A549 (cell line): ENCODE results near the gene TPRN. TPM values are rescaled to one million over a fixed set of nuclear protein-coding genes. Genes with fewer than 3 reads are reported as not detected.
A peak's percentile ranks its signal among the peaks of the same experiment; 100 is the strongest.

ENCODE experiments used
- ATAC-seq, 2 experiments: fragments of 200-7000 bp in 1 of 2; fragments of >200 bp in 1 of 2; cut with Nextera tagmentation in 1 of 2; cut with Tn5 transposase in 1 of 2; 3 replicates each; pipeline versions ENCODE4 v1.8.0 to v1.9.1; 2018 to 2020; ENCODE audit warnings: mild to moderate bottlenecking in 1 of 2, moderate library complexity in 1 of 2
- CTCF ChIA-PET: fragments of 300-600 bp; sonication (Branson Sonifier 250); formaldehyde crosslinking; extraction: SDS; loops from one replicate; lab custom pipeline; 2021; ENCODE audit warnings: antibody characterized with exemption, inconsistent platforms; lab: Yijun Ruan, JAX
- POLR2A ChIA-PET: fragments of 350-600 bp; formaldehyde crosslinking; extraction: SDS; loops from one replicate; lab custom pipeline; 2021; ENCODE audit warnings: antibody characterized with exemption, inconsistent platforms; lab: Yijun Ruan, JAX
- DNase-seq, 2 experiments: peaks; one replicate each; pipeline versions ENCODE4 v3.0.0 to v3.0.0-alpha.2; 2011 to 2016; ENCODE audit warnings: low read depth in 1 of 2, low spot score in 1 of 2
- FAIRE-seq: peaks from 2 replicates; lab custom pipeline; 2011; peaks lifted over from hg19 to GRCh38; lab: Jason Lieb, UNC
- H3K27ac ChIP-seq, 2 experiments: fragments of >200 bp; sonication (Bioruptor Twin); formaldehyde crosslinking; 3 replicates each; pipeline ENCODE4 v1.5.1; 2016 to 2017
- H3K4me1 ChIP-seq: fragments of >200 bp; sonication (Bioruptor Twin); formaldehyde crosslinking; 3 replicates; pipeline ENCODE4 v1.6.1; 2016
- H3K4me2 ChIP-seq: fragments of >200 bp; sonication (Bioruptor Twin); formaldehyde crosslinking; 3 replicates; pipeline ENCODE4 v1.6.1; 2016
- H3K4me3 ChIP-seq: fragments of >200 bp; sonication (Bioruptor Twin); formaldehyde crosslinking; 3 replicates; pipeline ENCODE4 v1.5.1; 2016
- H3K9me3 ChIP-seq: fragments of >200 bp; sonication (Bioruptor Twin); formaldehyde crosslinking; 3 replicates; pipeline ENCODE4 v1.6.1; 2016
- CBX2 ChIP-seq: fragments of 200-600 bp; sonication (generic); IDR thresholded peaks from 2 replicates; pipeline ENCODE4 v1.6.1; 2016; ENCODE audit warnings: low read depth, mild to moderate bottlenecking, borderline replicate concordance
- CBX8 ChIP-seq: fragments of 200-600 bp; sonication (generic); IDR thresholded peaks from 2 replicates; pipeline ENCODE4 v1.6.1; 2016
- CEBPB ChIP-seq, 2 experiments: fragments of >200 bp in 1 of 2; sonication (Bioruptor Twin) in 1 of 2; formaldehyde crosslinking in 1 of 2; IDR thresholded peaks; 2 replicates each; pipeline ENCODE4 v1.6.1; 2012 to 2016
- CHD2 ChIP-seq: fragments of 150-350 bp; IDR thresholded peaks from 2 replicates; pipeline ENCODE4 v1.6.1; 2014; ENCODE audit warnings: low read length; ENCODE audit not compliant: partially characterized antibody
- EHF ChIP-seq: fragments of 250-450 bp; sonication (Bioruptor Pico); IDR thresholded peaks from 2 replicates; pipeline ENCODE4 v1.5.0; 2020; ENCODE audit warnings: mild to moderate bottlenecking
- EHMT2 ChIP-seq: fragments of 200-600 bp; sonication (generic); IDR thresholded peaks from 2 replicates; pipeline ENCODE4 v1.6.1; 2016; ENCODE audit warnings: antibody characterized with exemption, low read depth, mild to moderate bottlenecking, moderate library complexity
- ESRRA ChIP-seq: fragments of 150-350 bp; IDR thresholded peaks from 2 replicates; pipeline ENCODE4 v1.6.1; 2014; ENCODE audit warnings: mild to moderate bottlenecking, low read length, borderline replicate concordance
- FOXS1 ChIP-seq: fragments of 250-450 bp; sonication (Bioruptor Pico); IDR thresholded peaks from 2 replicates; pipeline ENCODE4 v1.5.0; 2020; ENCODE audit warnings: mild to moderate bottlenecking, moderate library complexity
- HDAC2 ChIP-seq: fragments of 200-600 bp; sonication (generic); IDR thresholded peaks from 2 replicates; pipeline ENCODE4 v1.6.1; 2016
- HEYL ChIP-seq: fragments of 250-450 bp; sonication (Bioruptor Pico); IDR thresholded peaks from 2 replicates; pipeline ENCODE4 v1.8.0; 2021; ENCODE audit warnings: mild to moderate bottlenecking, moderate library complexity
- JUN ChIP-seq, 2 experiments: fragments of >200 bp; sonication (Bioruptor Twin); formaldehyde crosslinking; IDR thresholded peaks; 2 replicates in 1 of 2; 3 replicates in 1 of 2; pipeline ENCODE4 v1.6.1; 2016 to 2017
- KDM5A ChIP-seq: fragments of 200-600 bp; sonication (generic); IDR thresholded peaks from 2 replicates; pipeline ENCODE4 v1.6.1; 2016; ENCODE audit warnings: antibody characterized with exemption, mild to moderate bottlenecking
- MAFK ChIP-seq: fragments of 450-650 bp; IDR thresholded peaks from 2 replicates; pipeline ENCODE4 v1.6.1; 2014; ENCODE audit not compliant: partially characterized antibody
- MAZ ChIP-seq: fragments of 150-350 bp; IDR thresholded peaks from 2 replicates; pipeline ENCODE4 v1.6.1; 2014; ENCODE audit warnings: antibody characterized with exemption, low read depth, low read length, borderline replicate concordance
- NPAS2 ChIP-seq: fragments of 250-450 bp; sonication (Bioruptor Pico); IDR thresholded peaks from 2 replicates; pipeline ENCODE4 v1.8.0; 2022; ENCODE audit warnings: mild to moderate bottlenecking, moderate library complexity, borderline replicate concordance
- NR3C1 ChIP-seq: fragments of >200 bp; sonication (Bioruptor Twin); formaldehyde crosslinking; IDR thresholded peaks from 3 replicates; pipeline ENCODE4 v1.6.1; 2017
- POLR2A ChIP-seq: IDR thresholded peaks from 2 replicates; pipeline ENCODE4 v1.6.1; 2012; ENCODE audit warnings: mild to moderate bottlenecking, low read length
- POLR2AphosphoS2 ChIP-seq: conservative IDR thresholded peaks from 2 replicates; pipeline ENCODE4 v1.6.1; 2012; ENCODE audit warnings: low read length, improper control_type of control experiment, inconsistent platforms
- RAD21 ChIP-seq, 2 experiments: fragments of >200 bp in 1 of 2; sonication (Bioruptor Twin) in 1 of 2; formaldehyde crosslinking in 1 of 2; IDR thresholded peaks in 1 of 2; conservative IDR thresholded peaks in 1 of 2; 2 replicates in 1 of 2; 3 replicates in 1 of 2; pipeline ENCODE4 v1.6.1; 2012 to 2018; ENCODE audit warnings: inconsistent platforms in 1 of 2
- RFX5 ChIP-seq: fragments of 450-650 bp; IDR thresholded peaks from 2 replicates; pipeline ENCODE4 v1.7.1; 2014; ENCODE audit warnings: antibody characterized with exemption, mild to moderate bottlenecking, moderate library complexity
- RNF2 ChIP-seq: fragments of 200-600 bp; sonication (generic); IDR thresholded peaks from 2 replicates; pipeline ENCODE4 v1.6.1; 2016; ENCODE audit warnings: low read depth, mild to moderate bottlenecking, antibody characterized with exemption, moderate library complexity, borderline replicate concordance
- SMC3 ChIP-seq: fragments of >200 bp; sonication (Bioruptor Twin); formaldehyde crosslinking; IDR thresholded peaks from 3 replicates; pipeline ENCODE4 v1.6.1; 2018; ENCODE audit warnings: inconsistent platforms
- TP53 ChIP-seq: fragments of 250-450 bp; sonication (Bioruptor Pico); IDR thresholded peaks from 2 replicates; pipeline ENCODE4 v1.5.0; 2021; ENCODE audit warnings: mild to moderate bottlenecking, moderate library complexity
- ZFP36 ChIP-seq: fragments of 450-650 bp; IDR thresholded peaks from 2 replicates; pipeline ENCODE4 v1.6.1; 2014; ENCODE audit warnings: borderline replicate concordance; ENCODE audit not compliant: partially characterized antibody
- ZNF302 ChIP-seq: fragments of 250-450 bp; sonication (Bioruptor Pico); IDR thresholded peaks from 2 replicates; pipeline ENCODE4 v1.9.0; 2021; ENCODE audit warnings: inconsistent platforms, mild to moderate bottlenecking, moderate library complexity
- WGBS: methylation state at CpG from one replicate; pipeline ENCODE4 v1.1.6; 2017; ENCODE audit errors: missing lambda C conversion rate; 5-methylcytosine and 5-hydroxymethylcytosine counted together
- polyA plus RNA-seq, 4 experiments: library from polyadenylated mRNA; depleted of rRNA in 3 of 4; stranded (reverse); fragments of >200 nt; fragmentation: RNase III in 1 of 4; extraction: RNeasy Plus Mini Kit Qiagen cat#74134 plus additional on column Dnase treatment in 1 of 4; gene quantifications; 2 replicates in 3 of 4; 3 replicates in 1 of 4; pipeline ENCODE4 v1.2.3, GENCODE V29; 2011 to 2017
- TF ChIP-seq, protein P1 (sequence below): IDR thresholded peaks from 2 replicates; pipeline ENCODE4 v1.6.1; 2012; ENCODE audit warnings: low read depth, borderline replicate concordance
- TF ChIP-seq, protein P2 (sequence below): fragments of 250-450 bp; sonication (Bioruptor Pico); IDR thresholded peaks from 2 replicates; pipeline ENCODE4 v1.5.0; 2020; ENCODE audit warnings: low read depth, mild to moderate bottlenecking, moderate library complexity
- TF ChIP-seq, protein P3 (sequence below): fragments of 450-650 bp; IDR thresholded peaks from 2 replicates; pipeline ENCODE4 v1.6.1; 2014; ENCODE audit warnings: antibody characterized with exemption
- TF ChIP-seq, protein P4 (sequence below): fragments of >200 bp; sonication (Bioruptor Twin); formaldehyde crosslinking; IDR thresholded peaks from 3 replicates; pipeline ENCODE4 v1.6.1; 2016
- TF ChIP-seq, protein P5 (sequence below): fragments of 150-350 bp; IDR thresholded peaks from 2 replicates; pipeline ENCODE4 v1.6.1; 2014; ENCODE audit warnings: low read depth, mild to moderate bottlenecking, low read length

Gene TPRN
- polyA plus RNA-seq, 2 of the 4 experiments (the other 2 are of a cell fraction) = 2.1 to 6.5 TPM

DNA sequence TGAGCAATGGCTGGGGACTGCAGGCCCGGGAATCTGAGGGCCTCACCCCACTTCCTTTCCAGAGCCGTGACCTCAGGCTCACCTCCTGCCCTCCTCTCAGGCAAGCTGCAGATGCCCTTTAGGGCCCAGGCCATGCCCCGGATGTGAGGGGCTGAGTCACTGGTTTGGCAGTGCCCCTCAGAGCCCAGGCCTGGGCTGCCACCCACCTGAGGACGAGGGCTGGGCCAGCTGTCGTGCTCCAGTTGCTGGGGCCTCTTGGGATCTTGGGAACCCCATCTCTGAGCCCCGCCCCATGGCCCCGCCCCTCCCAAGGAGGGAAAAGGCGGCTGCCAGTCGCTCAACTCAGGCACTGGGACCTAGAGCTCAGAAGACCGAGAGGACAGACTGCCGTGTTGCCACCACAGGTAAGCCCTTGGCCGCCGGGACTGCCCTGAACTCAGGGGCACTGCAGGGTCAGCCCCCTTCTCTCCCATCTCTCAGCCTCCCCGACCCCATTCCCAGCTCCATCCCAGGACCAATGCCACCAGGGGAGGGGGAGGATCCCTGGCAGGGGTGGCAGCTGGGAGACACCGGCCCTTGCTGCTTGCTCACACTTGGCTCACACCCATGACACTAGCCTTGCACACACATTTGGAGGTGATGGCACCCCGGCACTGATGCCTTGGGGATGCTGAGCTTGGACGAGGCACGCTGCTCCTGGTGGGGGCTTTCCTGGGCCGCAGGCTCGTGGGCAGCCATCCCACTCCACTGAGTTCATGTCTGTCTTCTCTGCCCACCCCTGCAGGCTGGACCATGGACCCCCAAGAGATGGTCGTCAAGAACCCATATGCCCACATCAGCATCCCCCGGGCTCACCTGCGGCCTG is 24.5 kb upstream of the TPRN start, which contains the start of gene CYSRT1:
Gene CYSRT1 (plus strand): TSS at position 345 of the 865 bp plus-strand sequence. CDS start 448 bp downstream, at position 793.
- no peak for FAIRE-seq
- H3K4me2 ChIP-seq = peak within 1 kb of the TSS; percentile 98
- peak within 1 kb of the TSS; percentile 72 for H3K4me3 ChIP-seq
- POLR2A ChIA-PET = interaction anchor here (0.5 to 3.5 kb wide), 4 partner anchors 15 to 74 kb away, joined by 3 to 27 read pairs (median 24); partner anchors contain the start of genes ANAPC2, SSNA1, TPRN and TUBB4B
- TF ChIP-seq CHD2 (no peak), EHMT2 (no peak), CEBPB (IDR thresholded peaks at IDR 0.05) (no peak), NR3C1 (no peak), ESRRA (no peak), NPAS2 (CRISPR knock-in tag) (no peak), CBX2 (no peak), JUN (IDR thresholded peaks at IDR 0.05) (no peak), ZNF302 (CRISPR knock-in tag) (no peak), RAD21 (conservative IDR thresholded peaks at IDR 0.05 in 1 of 2, IDR thresholded peaks at IDR 0.05 in 1 of 2) (no peak), HEYL (CRISPR knock-in tag) (no peak), POLR2A (no peak), POLR2AphosphoS2 (no peak), KDM5A (no peak), RFX5 (no peak), EHF (CRISPR knock-in tag) (no peak), HDAC2 (no peak)
- TF ChIP-seq, protein P1, sequence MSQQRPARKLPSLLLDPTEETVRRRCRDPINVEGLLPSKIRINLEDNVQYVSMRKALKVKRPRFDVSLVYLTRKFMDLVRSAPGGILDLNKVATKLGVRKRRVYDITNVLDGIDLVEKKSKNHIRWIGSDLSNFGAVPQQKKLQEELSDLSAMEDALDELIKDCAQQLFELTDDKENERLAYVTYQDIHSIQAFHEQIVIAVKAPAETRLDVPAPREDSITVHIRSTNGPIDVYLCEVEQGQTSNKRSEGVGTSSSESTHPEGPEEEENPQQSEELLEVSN = no peak
- TF ChIP-seq, all 56 proteins: peak for 0
- Histone ChIP-seq H3K27ac (peak within 1 kb of the TSS; percentile 89 to 93), H3K4me1 (peaks cover 61% of the 10 kb centered on the region), H3K9me3 (no peaks in the 10 kb centered on the region)
- DNase-seq (no peak), ATAC-seq (no peak)
- 69% methylated on average over 9 of the region's 23 CpGs for WGBS
- CTCF ChIA-PET = interaction anchor here (0.7 to 10.1 kb wide), 15 partner anchors 10 to 196 kb away, joined by 3 to 113 read pairs (median 5); partner anchors contain the start of genes ANAPC2, SSNA1, TPRN and TUBB4B

DNA sequence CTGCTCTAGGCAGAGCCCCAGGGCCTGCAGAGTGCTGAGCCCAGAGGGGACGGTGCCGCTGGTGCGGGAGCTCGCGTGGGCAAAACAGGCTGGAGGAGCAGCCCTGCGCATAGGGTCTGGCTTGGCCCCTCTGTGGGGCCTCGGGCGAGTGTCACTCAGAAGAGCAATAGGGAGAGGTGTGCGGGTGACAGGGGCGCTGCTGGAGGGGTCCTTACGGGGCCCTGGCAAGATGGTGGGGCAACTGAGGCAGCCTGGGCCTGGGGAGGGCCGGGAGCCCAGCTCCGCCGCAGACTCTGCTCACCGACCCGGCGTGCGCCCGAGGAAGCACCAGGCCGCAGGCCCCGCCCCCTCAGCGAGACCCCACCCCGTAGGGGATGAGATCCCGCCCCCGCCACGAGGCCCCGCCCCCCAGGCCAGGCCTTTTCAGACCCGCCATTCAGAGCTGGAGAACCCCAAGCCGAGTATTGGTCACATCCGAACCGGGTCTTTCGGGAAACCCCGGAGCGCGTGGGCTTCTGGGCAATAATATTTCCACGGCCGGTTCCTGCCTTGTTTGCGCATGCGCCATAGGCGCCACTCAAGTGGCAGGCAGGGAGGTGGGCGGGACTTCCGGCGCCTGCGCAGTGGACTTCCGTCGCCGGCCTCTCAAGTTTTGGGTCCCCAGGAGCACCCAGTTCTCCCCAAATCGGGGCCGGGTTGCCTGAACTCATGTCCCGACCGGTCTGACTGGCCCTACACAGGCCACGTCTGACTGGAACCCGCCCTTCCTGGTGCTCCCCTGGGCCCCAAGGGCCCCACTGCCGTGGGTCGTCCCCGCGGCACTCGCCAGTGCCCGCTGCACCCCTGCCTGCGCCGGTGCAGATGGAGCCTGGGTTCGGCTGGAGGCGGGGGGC is 22.8 kb upstream of the TPRN start:
- H3K9me3 ChIP-seq = no peaks in the 10 kb centered on the region
- peak overlapping the region; percentile 72 for H3K4me3 ChIP-seq
- peak overlapping the region; percentile 89 to 93 for H3K27ac ChIP-seq
- WGBS = 3% methylated on average over 21 of the region's 63 CpGs
- peak overlapping the region; percentile 98 for H3K4me2 ChIP-seq
- FAIRE-seq (peak; percentile 90), ATAC-seq (peak; percentile 44 to 76), DNase-seq (peak; percentile 95 to 98)
- CTCF ChIA-PET = interaction anchor here (0.7 to 10.1 kb wide), 14 partner anchors 11 to 194 kb away, joined by 3 to 113 read pairs (median 5); partner anchors contain the start of genes ANAPC2, NPDC1, SSNA1 and TUBB4B
- peaks cover 66% of the 10 kb centered on the region for H3K4me1 ChIP-seq
- POLR2A ChIA-PET = interaction anchor here (0.6 to 3.5 kb wide), 17 partner anchors 13 to 348 kb away, joined by 3 to 37 read pairs (median 5); partner anchors contain the start of genes ANAPC2, SSNA1, TOR4A and TPRN
- no peak for TF ChIP-seq TP53 (CRISPR knock-in tag)
- no peak for TF ChIP-seq CBX8
- TF ChIP-seq ESRRA = no peak
- no peak for TF ChIP-seq POLR2AphosphoS2
- no peak for TF ChIP-seq HEYL (CRISPR knock-in tag)
- no peak for TF ChIP-seq ZFP36
- no peak for TF ChIP-seq SMC3
- TF ChIP-seq, protein P2, sequence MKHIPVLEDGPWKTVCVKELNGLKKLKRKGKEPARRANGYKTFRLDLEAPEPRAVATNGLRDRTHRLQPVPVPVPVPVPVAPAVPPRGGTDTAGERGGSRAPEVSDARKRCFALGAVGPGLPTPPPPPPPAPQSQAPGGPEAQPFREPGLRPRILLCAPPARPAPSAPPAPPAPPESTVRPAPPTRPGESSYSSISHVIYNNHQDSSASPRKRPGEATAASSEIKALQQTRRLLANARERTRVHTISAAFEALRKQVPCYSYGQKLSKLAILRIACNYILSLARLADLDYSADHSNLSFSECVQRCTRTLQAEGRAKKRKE (CRISPR knock-in tag) = no peak
- TF ChIP-seq, protein P3, sequence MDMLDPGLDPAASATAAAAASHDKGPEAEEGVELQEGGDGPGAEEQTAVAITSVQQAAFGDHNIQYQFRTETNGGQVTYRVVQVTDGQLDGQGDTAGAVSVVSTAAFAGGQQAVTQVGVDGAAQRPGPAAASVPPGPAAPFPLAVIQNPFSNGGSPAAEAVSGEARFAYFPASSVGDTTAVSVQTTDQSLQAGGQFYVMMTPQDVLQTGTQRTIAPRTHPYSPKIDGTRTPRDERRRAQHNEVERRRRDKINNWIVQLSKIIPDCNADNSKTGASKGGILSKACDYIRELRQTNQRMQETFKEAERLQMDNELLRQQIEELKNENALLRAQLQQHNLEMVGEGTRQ = no peak
- no peak for TF ChIP-seq FOXS1 (CRISPR knock-in tag)
- no peak for TF ChIP-seq RNF2
- TF ChIP-seq MAFK = no peak
- TF ChIP-seq KDM5A = no peak
- TF ChIP-seq, protein P4, sequence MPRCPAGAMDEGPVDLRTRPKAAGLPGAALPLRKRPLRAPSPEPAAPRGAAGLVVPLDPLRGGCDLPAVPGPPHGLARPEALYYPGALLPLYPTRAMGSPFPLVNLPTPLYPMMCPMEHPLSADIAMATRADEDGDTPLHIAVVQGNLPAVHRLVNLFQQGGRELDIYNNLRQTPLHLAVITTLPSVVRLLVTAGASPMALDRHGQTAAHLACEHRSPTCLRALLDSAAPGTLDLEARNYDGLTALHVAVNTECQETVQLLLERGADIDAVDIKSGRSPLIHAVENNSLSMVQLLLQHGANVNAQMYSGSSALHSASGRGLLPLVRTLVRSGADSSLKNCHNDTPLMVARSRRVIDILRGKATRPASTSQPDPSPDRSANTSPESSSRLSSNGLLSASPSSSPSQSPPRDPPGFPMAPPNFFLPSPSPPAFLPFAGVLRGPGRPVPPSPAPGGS = 0 out of 3 replicates have a peak, but pooled peaks have one; percentile 7
- no peak for TF ChIP-seq HDAC2
- TF ChIP-seq EHMT2 = no peak
- TF ChIP-seq MAZ = no peak
- TF ChIP-seq, protein P5, sequence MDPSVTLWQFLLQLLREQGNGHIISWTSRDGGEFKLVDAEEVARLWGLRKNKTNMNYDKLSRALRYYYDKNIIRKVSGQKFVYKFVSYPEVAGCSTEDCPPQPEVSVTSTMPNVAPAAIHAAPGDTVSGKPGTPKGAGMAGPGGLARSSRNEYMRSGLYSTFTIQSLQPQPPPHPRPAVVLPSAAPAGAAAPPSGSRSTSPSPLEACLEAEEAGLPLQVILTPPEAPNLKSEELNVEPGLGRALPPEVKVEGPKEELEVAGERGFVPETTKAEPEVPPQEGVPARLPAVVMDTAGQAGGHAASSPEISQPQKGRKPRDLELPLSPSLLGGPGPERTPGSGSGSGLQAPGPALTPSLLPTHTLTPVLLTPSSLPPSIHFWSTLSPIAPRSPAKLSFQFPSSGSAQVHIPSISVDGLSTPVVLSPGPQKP = no peak
